Raji (cell line): ENCODE measurements around the gene LFNG.

Experiments used
- POLR2A ChIP-seq: IDR thresholded peaks from 2 replicates; pipeline ENCODE4 v1.6.1; 2011; ENCODE audit warnings: low read depth, low read length, control low read depth; ENCODE audit not compliant: insufficient read depth

The LFNG gene

GRCh38 chr7:2559283-2559950 is 39.8 kb downstream of the LFNG start:
- TF ChIP-seq POLR2A, result no peak

- TF ChIP-seq POLR2A, result no peak
Observed at GRCh38 chr7:2564970-2565540, 45.5 kb downstream of the LFNG start.

GRCh38 chr7:2566348-2566889 is 46.8 kb downstream of the LFNG start:
- no peak for TF ChIP-seq POLR2A

GRCh38 chr7:2566890-2567678 is 47.5 kb downstream of the LFNG start:
- TF ChIP-seq POLR2A, result no peak

- no peak for TF ChIP-seq POLR2A
Observed at GRCh38 chr7:2567679-2568278, 48.2 kb downstream of the LFNG start.

- no peak for TF ChIP-seq POLR2A
Observed at GRCh38 chr7:2568521-2569223, 49.1 kb downstream of the LFNG start.

GRCh38 chr7:2569421-2569820 is 49.8 kb downstream of the LFNG start:
- TF ChIP-seq POLR2A, result no peak

GRCh38 chr7:2570021-2570420 is 50.4 kb downstream of the LFNG start:
- no peak for TF ChIP-seq POLR2A

GRCh38 chr7:2571409-2571808 is 51.8 kb downstream of the LFNG start:
- TF ChIP-seq POLR2A, result no peak

GRCh38 chr7:2572101-2572842 is 52.7 kb downstream of the LFNG start:
- no peak for TF ChIP-seq POLR2A

- TF ChIP-seq POLR2A, result no peak
Observed at GRCh38 chr7:2573761-2574160, 54.2 kb downstream of the LFNG start.

GRCh38 chr7:2575046-2575732 is 55.6 kb downstream of the LFNG start:
- TF ChIP-seq POLR2A, result no peak

- no peak for TF ChIP-seq POLR2A
Observed at GRCh38 chr7:2575733-2576340, 56.3 kb downstream of the LFNG start.
